HUES6 (cell line): Measurements from ENCODE around the gene MTHFSD.

Experiments used
- H3K27ac ChIP-seq: 2 replicates; pipeline ENCODE4 v1.7.0; 2013; ENCODE audit warnings: low read depth, mild to moderate bottlenecking, low read length, inconsistent platforms
- H3K27me3 ChIP-seq: 2 replicates; pipeline ENCODE4 v1.6.1; 2013; ENCODE audit warnings: low read length; ENCODE audit not compliant: control insufficient read depth, insufficient read depth
- H3K36me3 ChIP-seq: 2 replicates; pipeline ENCODE4 v1.6.1; 2013; ENCODE audit warnings: low read length; ENCODE audit not compliant: control insufficient read depth, insufficient read depth
- H3K4me1 ChIP-seq: 2 replicates; pipeline ENCODE4 v1.6.1; 2013; ENCODE audit warnings: low read length; ENCODE audit not compliant: control insufficient read depth, insufficient read depth
- H3K4me3 ChIP-seq: 2 replicates; pipeline ENCODE4 v1.5.1; 2013; ENCODE audit warnings: low read depth, low read length
- H3K9ac ChIP-seq: one replicate; pipeline ENCODE4 v1.6.1; 2013; ENCODE audit warnings: mild to moderate bottlenecking, low read length
- H3K9me3 ChIP-seq: 2 replicates; pipeline ENCODE4 v1.6.1; 2013; ENCODE audit warnings: low read depth, low read length; ENCODE audit not compliant: control insufficient read depth, insufficient read depth

The MTHFSD gene

DNA sequence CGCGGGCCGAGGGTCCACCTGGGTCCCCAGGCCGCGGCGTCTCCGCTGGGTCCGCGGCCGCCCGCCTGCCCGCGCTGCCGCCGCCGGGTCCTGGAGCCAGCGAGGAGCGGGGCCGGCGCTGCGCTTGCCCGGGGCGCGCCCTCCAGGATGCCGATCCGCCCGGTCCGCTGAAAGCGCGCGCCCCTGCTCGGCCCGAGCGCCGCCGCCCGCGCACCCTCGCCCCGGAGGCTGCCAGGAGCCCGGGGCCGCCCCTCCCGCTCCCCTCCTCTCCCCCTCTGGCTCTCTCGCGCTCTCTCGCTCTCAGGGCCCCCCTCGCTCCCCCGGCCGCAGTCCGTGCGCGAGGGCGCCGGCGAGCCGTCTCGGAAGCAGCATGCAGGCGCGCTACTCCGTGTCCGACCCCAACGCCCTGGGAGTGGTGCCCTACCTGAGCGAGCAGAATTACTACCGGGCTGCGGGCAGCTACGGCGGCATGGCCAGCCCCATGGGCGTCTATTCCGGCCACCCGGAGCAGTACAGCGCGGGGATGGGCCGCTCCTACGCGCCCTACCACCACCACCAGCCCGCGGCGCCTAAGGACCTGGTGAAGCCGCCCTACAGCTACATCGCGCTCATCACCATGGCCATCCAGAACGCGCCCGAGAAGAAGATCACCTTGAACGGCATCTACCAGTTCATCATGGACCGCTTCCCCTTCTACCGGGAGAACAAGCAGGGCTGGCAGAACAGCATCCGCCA, 12.1 kb upstream of the MTHFSD start:
- no peaks in the 10 kb centered on the region for H3K9me3 ChIP-seq
- peaks cover 40% of the 10 kb centered on the region for H3K4me1 ChIP-seq
- H3K4me3 ChIP-seq: peak overlapping the region; percentile 66
- H3K9ac ChIP-seq: no peak overlapping the region
- H3K36me3 ChIP-seq: no peaks in the 10 kb centered on the region
- no peak overlapping the region for H3K27ac ChIP-seq
- H3K27me3 ChIP-seq: peaks cover 91% of the 10 kb centered on the region

DNA sequence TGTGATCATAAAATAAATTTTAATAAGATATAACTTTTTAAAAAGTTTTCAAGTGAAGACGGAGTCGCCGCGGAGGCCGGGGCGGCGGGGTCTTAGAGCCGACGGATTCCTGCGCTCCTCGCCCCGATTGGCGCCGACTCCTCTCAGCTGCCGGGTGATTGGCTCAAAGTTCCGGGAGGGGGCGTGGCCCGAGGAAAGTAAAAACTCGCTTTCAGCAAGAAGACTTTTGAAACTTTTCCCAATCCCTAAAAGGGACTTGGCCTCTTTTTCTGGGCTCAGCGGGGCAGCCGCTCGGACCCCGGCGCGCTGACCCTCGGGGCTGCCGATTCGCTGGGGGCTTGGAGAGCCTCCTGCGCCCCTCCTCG, 11.5 kb upstream of the MTHFSD start, which contains the start of gene FOXC2:
FOXC2 (plus strand) TSS at position 229 of the 365 bp plus-strand sequence. CDS start 507 bp downstream, outside the sequence.
- no peaks in the 10 kb centered on the region for H3K36me3 ChIP-seq
- no peaks in the 10 kb centered on the region for H3K9me3 ChIP-seq
- H3K4me1 ChIP-seq: peaks cover 40% of the 10 kb centered on the region
- peak within 1 kb of the TSS; percentile 66 for H3K4me3 ChIP-seq
- H3K27ac ChIP-seq: no peak within 1 kb of the TSS
- H3K9ac ChIP-seq: no peak within 1 kb of the TSS
- peaks cover 86% of the 10 kb centered on the region for H3K27me3 ChIP-seq

DNA sequence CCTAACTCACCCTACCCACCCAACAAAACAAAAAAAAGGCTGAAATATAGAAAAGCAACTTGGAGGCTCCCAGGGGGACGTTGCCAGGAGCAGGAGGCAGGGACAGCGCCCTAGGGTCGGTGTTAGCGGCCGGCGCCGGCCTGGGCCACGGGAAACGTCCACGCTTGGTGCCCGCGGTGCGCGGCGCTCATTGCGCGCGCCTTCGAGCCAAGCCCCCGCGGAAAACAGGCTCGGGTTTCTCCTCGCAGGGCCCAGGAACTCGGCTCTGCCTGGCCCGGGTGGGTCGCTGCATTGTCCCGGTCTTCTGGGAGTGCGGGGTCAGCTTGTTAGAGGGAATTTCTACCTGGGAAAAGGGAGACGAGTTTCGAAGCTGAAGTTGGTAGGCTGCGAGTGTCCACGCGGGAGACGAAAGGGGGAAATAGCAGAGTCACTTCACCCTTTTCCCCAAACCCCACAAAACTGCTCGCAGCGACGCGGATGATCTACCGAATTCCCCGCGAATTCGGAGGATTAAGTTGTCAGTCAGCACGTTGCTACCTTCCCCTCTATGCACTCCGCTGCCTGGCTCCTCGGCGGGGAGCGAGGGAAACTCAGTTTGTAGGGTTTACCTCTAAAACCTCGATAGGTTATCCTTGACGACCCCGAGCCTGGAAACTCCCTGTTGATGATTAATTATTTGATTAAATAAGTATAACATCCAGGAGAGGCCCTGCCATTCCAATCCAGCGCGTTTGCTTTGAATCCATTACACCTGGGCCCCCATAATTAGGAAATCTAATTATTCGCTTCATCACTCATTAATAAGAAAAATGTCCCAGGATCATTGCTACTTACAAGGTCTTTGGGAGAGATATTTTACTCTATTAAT, 10.8 kb upstream of the MTHFSD start:
- H3K4me3 ChIP-seq: peak overlapping the region; percentile 57
- peaks cover 85% of the 10 kb centered on the region for H3K27me3 ChIP-seq

DNA sequence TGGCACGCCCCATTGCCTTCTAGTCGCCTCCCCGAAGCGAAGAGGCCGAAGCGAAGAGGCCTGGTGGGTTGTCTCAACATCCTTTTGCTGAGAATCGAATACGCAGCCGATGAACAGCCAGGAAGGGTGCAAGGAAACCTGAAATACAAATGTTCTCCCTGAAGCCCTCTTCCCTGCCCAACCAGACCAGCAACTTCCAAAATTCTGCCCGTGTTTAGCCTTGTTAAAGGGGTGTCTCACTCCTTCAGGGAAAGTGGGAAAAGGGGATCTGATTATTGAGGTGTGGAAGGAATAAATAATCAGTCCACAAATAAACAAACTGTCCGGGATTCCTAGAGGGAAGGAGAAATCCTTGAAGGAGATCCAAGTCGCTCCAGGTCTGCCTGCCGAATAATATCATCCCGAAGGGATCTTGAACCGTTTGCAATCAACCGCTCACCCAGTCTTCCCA, 10.2 kb upstream of the MTHFSD start:
- Histone ChIP-seq H3K4me3 (peak overlapping the region; percentile 57), H3K36me3 (no peaks in the 10 kb centered on the region), H3K27ac (no peak overlapping the region), H3K9ac (no peak overlapping the region), H3K9me3 (no peaks in the 10 kb centered on the region), H3K27me3 (peaks cover 79% of the 10 kb centered on the region), H3K4me1 (peaks cover 27% of the 10 kb centered on the region)

More for the DNA sequence above, 10.8 kb upstream of the MTHFSD start:
- Histone ChIP-seq H3K36me3 (no peaks in the 10 kb centered on the region), H3K9ac (no peak overlapping the region), H3K9me3 (no peaks in the 10 kb centered on the region), H3K4me1 (peaks cover 33% of the 10 kb centered on the region), H3K27ac (no peak overlapping the region)

DNA sequence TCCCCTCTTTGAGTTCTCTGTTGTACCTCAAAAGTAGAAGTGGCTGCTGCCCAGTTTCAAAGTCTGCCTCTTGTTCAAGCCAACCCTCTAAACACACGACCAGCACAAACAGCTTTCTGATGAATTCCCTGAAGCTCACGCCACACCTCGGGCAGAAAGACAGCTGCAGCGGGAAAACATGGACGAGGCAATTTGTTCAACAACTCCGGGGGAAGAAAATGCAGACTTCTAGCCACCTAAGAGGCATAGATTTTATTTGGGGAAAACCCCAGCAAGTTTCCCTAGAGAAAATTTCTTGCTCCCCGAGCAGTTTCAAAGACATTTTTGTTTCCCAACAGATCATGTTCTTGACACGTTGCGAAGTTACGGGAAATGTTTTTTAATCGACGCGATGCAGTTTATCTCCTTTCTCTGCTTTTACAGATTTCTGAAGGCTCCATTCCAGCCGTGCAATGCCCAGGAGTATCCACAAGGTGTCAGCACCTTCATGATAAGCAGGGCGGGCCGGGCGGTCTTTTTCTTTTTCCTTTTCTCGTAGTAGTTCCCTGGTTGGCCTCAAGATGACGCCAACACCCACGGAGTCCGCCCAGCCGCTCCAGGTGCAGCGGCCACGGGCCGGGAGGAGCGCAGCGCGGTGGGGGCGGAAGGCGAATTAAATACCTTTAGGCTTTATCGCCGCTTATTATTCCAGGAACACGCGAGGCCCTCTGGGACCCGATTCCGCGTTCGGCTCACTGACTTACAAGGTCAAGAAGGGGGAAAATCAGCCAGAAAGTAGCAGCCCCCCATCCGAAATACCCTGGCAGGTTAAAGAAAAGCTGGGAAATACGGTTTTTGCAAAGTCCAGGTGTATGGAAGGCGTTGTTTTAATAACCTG, 8.7 kb upstream of the MTHFSD start:
- Histone ChIP-seq H3K9ac (no peak overlapping the region), H3K36me3 (no peaks in the 10 kb centered on the region), H3K9me3 (no peaks in the 10 kb centered on the region), H3K4me3 (peak overlapping the region; percentile 55), H3K27me3 (peaks cover 64% of the 10 kb centered on the region), H3K27ac (no peak overlapping the region), H3K4me1 (peaks cover 24% of the 10 kb centered on the region)

DNA sequence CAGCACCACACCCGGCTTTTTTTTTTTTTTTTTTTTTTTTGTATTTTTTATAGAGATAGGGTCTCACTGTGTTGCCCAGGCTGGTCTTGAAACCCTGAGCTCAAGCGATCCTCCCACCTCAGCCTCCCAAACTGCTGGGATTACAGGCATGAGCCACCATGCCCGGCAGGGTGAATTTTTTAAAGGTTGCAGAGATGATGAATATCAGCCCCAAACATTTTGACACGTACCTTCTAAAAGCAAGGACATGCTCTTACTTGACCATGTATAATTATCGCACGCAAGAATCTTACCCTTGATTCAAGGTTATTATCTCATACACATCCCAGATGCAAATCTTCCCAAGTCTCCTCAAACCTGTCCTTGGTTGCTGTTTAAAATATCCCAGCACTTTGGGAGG, 7.3 kb upstream of the MTHFSD start:
- no peak overlapping the region for H3K4me3 ChIP-seq

DNA sequence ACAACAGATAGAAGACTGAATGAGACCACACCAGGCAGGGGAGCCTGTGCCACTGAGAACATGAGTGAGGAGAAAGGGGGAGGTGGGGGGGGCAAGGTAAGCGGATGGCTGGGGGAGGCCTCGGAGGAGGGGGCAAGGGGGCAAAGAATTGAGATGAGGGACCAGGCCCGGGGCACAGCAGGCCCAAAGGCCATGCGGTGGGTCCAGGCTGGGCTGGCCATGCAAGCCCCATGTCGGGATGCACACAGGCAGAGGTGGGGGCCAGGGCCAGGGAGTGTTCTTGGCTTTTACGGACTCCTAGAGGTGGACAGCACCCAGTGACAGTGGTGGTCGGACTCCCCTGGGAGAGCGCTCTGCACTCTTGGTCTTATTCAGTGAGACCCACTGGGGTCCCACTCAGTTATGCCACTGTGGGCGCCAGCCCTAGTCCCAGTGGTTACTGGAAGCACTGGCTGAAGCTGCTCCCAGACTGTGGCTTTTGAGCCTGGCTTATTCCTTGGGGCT, 4.8 kb upstream of the MTHFSD start:
- H3K27me3 ChIP-seq: peaks cover 28% of the 10 kb centered on the region
- H3K9me3 ChIP-seq: no peaks in the 10 kb centered on the region
- peaks cover 10% of the 10 kb centered on the region for H3K4me1 ChIP-seq
- no peak overlapping the region for H3K4me3 ChIP-seq
- no peak overlapping the region for H3K27ac ChIP-seq
- H3K9ac ChIP-seq: no peak overlapping the region
- H3K36me3 ChIP-seq: no peaks in the 10 kb centered on the region

More for the DNA sequence above, 7.3 kb upstream of the MTHFSD start:
- Histone ChIP-seq H3K9ac (no peak overlapping the region), H3K9me3 (no peaks in the 10 kb centered on the region), H3K27me3 (peaks cover 51% of the 10 kb centered on the region), H3K4me1 (peaks cover 22% of the 10 kb centered on the region), H3K27ac (no peak overlapping the region), H3K36me3 (no peaks in the 10 kb centered on the region)

DNA sequence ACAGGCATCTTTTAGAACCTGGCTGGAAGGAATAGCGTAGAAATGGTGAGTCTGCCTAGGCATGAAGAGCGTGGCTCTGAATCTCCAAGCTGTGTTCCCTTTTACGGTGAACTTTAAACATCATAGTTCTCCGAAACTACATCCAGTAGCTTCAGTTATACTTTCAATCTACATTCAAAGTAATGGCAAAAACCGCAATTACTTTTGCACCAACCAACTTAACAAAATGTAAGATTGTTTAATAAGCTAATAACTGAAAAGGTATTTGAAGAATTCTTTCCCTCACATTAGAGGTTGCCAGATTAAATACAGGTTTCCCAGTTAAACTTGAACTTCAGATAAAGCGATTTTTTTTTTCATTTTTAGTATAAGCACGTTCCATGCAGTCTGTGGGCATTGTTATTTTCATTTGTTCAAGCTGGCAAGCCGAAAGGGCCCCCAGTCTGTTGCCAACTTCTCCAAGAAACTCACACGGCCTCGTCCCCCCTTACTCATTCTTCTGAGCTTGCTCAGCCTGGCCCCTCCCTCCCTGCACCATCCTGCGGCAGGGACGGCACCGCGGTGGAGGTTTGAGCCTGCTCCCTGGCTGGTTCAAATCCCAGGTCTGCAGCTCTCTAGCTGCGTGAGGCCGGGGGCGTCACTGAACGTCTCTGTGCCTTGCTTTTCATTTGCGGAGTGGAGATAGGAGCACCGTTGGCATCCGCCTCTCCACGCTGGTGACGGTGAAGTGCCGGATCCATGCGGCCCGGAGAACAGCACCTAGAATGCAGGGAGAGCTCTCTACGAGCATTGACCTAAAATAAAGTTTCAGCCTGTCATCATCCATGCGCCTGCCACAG, 3.5 kb upstream of the MTHFSD start:
- H3K27ac ChIP-seq: no peak overlapping the region
- H3K4me1 ChIP-seq: peaks cover 3% of the 10 kb centered on the region
- H3K27me3 ChIP-seq: peaks cover 16% of the 10 kb centered on the region
- H3K9ac ChIP-seq: no peak overlapping the region
- H3K4me3 ChIP-seq: no peak overlapping the region
- no peaks in the 10 kb centered on the region for H3K9me3 ChIP-seq
- no peaks in the 10 kb centered on the region for H3K36me3 ChIP-seq

DNA sequence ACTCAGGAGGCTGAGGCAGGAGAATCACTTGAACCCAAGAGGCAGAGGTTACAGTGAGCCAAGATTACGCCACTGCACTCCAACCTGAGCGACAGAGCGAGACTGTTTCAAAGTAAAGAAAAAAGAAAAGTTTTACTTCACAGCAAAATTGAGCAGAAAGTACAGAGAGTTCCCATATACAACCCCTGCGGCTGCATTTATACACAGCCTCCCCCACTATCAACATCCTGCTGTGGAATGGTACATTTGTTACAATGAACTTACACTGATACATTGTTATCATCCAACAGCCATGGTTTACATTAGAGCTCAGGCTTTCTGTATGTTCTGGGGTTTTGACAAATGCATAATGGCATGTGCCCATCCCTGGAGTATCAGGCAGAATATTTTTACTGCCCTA, 2.6 kb upstream of the MTHFSD start:
- H3K27ac ChIP-seq: no peak overlapping the region
- H3K9me3 ChIP-seq: no peaks in the 10 kb centered on the region
- H3K4me1 ChIP-seq: no peaks in the 10 kb centered on the region
- no peak overlapping the region for H3K9ac ChIP-seq
- H3K4me3 ChIP-seq: no peak overlapping the region
- H3K27me3 ChIP-seq: peaks cover 7% of the 10 kb centered on the region
- no peaks in the 10 kb centered on the region for H3K36me3 ChIP-seq

DNA sequence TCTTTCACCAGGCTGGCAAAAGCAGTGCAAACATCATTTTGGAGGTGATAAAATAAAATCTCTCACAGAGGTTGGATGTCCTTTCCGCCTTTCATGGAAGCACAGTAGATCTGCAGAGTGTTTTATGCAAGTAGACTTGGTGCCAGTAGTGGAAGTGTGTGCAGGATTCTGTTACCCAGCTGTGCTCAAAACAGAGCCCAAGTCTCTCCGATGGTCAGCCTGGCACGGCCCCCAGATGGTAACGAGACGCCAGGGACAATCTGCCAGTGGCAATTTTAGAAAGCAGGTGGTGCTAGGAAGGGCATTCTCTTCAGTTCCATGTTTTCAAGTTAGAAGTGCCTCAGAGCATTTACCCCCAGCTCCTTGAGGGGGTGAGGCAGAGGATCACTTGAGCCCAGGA, 1.5 kb upstream of the MTHFSD start:
- no peaks in the 10 kb centered on the region for H3K4me1 ChIP-seq
- peaks cover 7% of the 10 kb centered on the region for H3K27me3 ChIP-seq
- H3K9me3 ChIP-seq: no peaks in the 10 kb centered on the region
- H3K4me3 ChIP-seq: no peak overlapping the region
- H3K9ac ChIP-seq: no peak overlapping the region
- H3K36me3 ChIP-seq: peaks cover 4% of the 10 kb centered on the region
- no peak overlapping the region for H3K27ac ChIP-seq
